ENCODE data around the gene DNER. TPM values are rescaled to one million over a fixed set of nuclear protein-coding genes. Genes with fewer than 3 reads are reported as not detected.

The DNER gene
- total RNA-seq, 2 donors from 2014 or later: 0.11 to 0.18 TPM

GRCh38 chr2:229438430-229439159, 275.8 kb downstream of the DNER start:
- peaks cover 9% of the 10 kb centered on the region for H3K9me3 ChIP-seq (ENCODE audit: control insufficient read depth, low read length)
- no peak for TF ChIP-seq CTCF (conservative IDR thresholded peaks at IDR 0.05)
- H3K4me3 Mint-ChIP-seq: no peak overlapping the region
- no peak overlapping the region for H3K4me3 ChIP-seq (ENCODE audit: low read length)
- no peaks in the 10 kb centered on the region for H3K4me1 Mint-ChIP-seq
- WGBS, 2 experiments (ENCODE audit: insufficient coverage in 1 of 2, insufficient read length in 1 of 2): 89 to 97% methylated on average over 1 to 6 of the region's 6 CpGs
- DNase-seq: no peak
- H3K27me3 ChIP-seq (ENCODE audit: control insufficient read depth, insufficient read depth, low read length, poor library complexity, severe bottlenecking): no peaks in the 10 kb centered on the region
- H3K27ac Mint-ChIP-seq: no peak overlapping the region
- H3K27me3 Mint-ChIP-seq (ENCODE audit: insufficient read depth): no peaks in the 10 kb centered on the region
- no peaks in the 10 kb centered on the region for H3K36me3 Mint-ChIP-seq (ENCODE audit: low read depth)
- H3K4me1 ChIP-seq (ENCODE audit: control insufficient read depth, insufficient read depth, low read length): no peaks in the 10 kb centered on the region
- H3K9ac ChIP-seq (ENCODE audit: extremely low read depth, low read length, poor library complexity, severe bottlenecking): no peak overlapping the region
- no peaks in the 10 kb centered on the region for H3K36me3 ChIP-seq (ENCODE audit: control insufficient read depth, insufficient read depth, low read length)
- no peak overlapping the region for H3K27ac ChIP-seq (ENCODE audit: low read depth, low read length)
- peaks cover 2% of the 10 kb centered on the region for H3K9me3 Mint-ChIP-seq

GRCh38 chr2:229437467-229437866, 276.9 kb downstream of the DNER start:
- Histone ChIP-seq H3K9me3 (ENCODE audit: control insufficient read depth, low read length) (peaks cover 9% of the 10 kb centered on the region), H3K27ac (ENCODE audit: low read depth, low read length) (no peak overlapping the region), H3K36me3 (ENCODE audit: control insufficient read depth, insufficient read depth, low read length) (no peaks in the 10 kb centered on the region), H3K4me1 (ENCODE audit: control insufficient read depth, insufficient read depth, low read length) (no peaks in the 10 kb centered on the region), H3K4me3 (ENCODE audit: low read length) (no peak overlapping the region), H3K27me3 (ENCODE audit: control insufficient read depth, insufficient read depth, low read length, poor library complexity, severe bottlenecking) (no peaks in the 10 kb centered on the region), H3K9ac (ENCODE audit: extremely low read depth, low read length, poor library complexity, severe bottlenecking) (no peak overlapping the region)
- H3K4me3 Mint-ChIP-seq: no peak overlapping the region
- peaks cover 2% of the 10 kb centered on the region for H3K9me3 Mint-ChIP-seq
- WGBS, 2 experiments (ENCODE audit: insufficient coverage in 1 of 2, insufficient read length in 1 of 2): 93 to 100% methylated on average over 1 to 2 of the region's 2 CpGs
- H3K36me3 Mint-ChIP-seq (ENCODE audit: low read depth): no peaks in the 10 kb centered on the region
- H3K4me1 Mint-ChIP-seq: no peaks in the 10 kb centered on the region
- DNase-seq: no peak
- no peak for TF ChIP-seq CTCF (conservative IDR thresholded peaks at IDR 0.05)
- H3K27me3 Mint-ChIP-seq (ENCODE audit: insufficient read depth): no peaks in the 10 kb centered on the region
- H3K27ac Mint-ChIP-seq: no peak overlapping the region

- 89 to 90% methylated on average over 2 of the region's 2 CpGs for WGBS, 2 experiments (ENCODE audit: insufficient coverage in 1 of 2, insufficient read length in 1 of 2)
- Histone ChIP-seq H3K4me3 (ENCODE audit: low read length) (no peak overlapping the region), H3K4me1 (ENCODE audit: control insufficient read depth, insufficient read depth, low read length) (no peaks in the 10 kb centered on the region), H3K27me3 (ENCODE audit: control insufficient read depth, insufficient read depth, low read length, poor library complexity, severe bottlenecking) (no peaks in the 10 kb centered on the region), H3K27ac (ENCODE audit: low read depth, low read length) (no peak overlapping the region), H3K36me3 (ENCODE audit: control insufficient read depth, insufficient read depth, low read length) (no peaks in the 10 kb centered on the region), H3K9ac (ENCODE audit: extremely low read depth, low read length, poor library complexity, severe bottlenecking) (no peak overlapping the region), H3K9me3 (ENCODE audit: control insufficient read depth, low read length) (peaks cover 9% of the 10 kb centered on the region)
- Mint-ChIP-seq H3K4me1 (no peaks in the 10 kb centered on the region), H3K27ac (no peak overlapping the region), H3K4me3 (no peak overlapping the region), H3K9me3 (peaks cover 2% of the 10 kb centered on the region), H3K36me3 (ENCODE audit: low read depth) (no peaks in the 10 kb centered on the region), H3K27me3 (ENCODE audit: insufficient read depth) (no peaks in the 10 kb centered on the region)
- no peak for DNase-seq
- TF ChIP-seq CTCF (conservative IDR thresholded peaks at IDR 0.05): no peak
Observed at GRCh38 chr2:229434187-229434586, 280.2 kb downstream of the DNER start.
